MCF 10A (cell line): ENCODE measurements around the gene AK5. TPM values are rescaled to one million over a fixed set of nuclear protein-coding genes. Genes with fewer than 3 reads are reported as not detected.

Experiments used
- BruUV-seq: library from RNA; stranded (reverse); fragments of 400-500 nt; replicated peaks from 2 replicates; lab custom pipeline; 2021; lab: Mats Ljungman, UMichigan
- CTCF ChIA-PET: fragments of 300-600 bp; sonication (Branson Sonifier 250); formaldehyde crosslinking; extraction: SDS; loops from one replicate; lab custom pipeline; 2021; ENCODE audit warnings: antibody characterized with exemption, inconsistent platforms; lab: Yijun Ruan, JAX
- POLR2A ChIA-PET: fragments of 300-600, 350-650 bp; sonication (Branson Sonifier 250); formaldehyde crosslinking; extraction: SDS; loops from one replicate; lab custom pipeline; 2020; ENCODE audit warnings: antibody characterized with exemption, inconsistent platforms; lab: Yijun Ruan, JAX
- DNase-seq: peaks from one replicate; pipeline ENCODE4 v3.0.0-alpha.2; 2018; ENCODE audit not compliant: unreplicated experiment
- H3K27ac Mint-ChIP-seq: one replicate; pipeline ENCODE4 v1.8.0; 2022; ENCODE audit warnings: mild to moderate bottlenecking, low read depth, mixed read lengths; ENCODE audit not compliant: unreplicated experiment
- H3K27me3 Mint-ChIP-seq: one replicate; pipeline ENCODE4 v1.8.0; 2022; ENCODE audit warnings: mixed read lengths; ENCODE audit not compliant: insufficient read depth, unreplicated experiment
- H3K36me3 Mint-ChIP-seq: one replicate; pipeline ENCODE4 v1.8.0; 2022; ENCODE audit warnings: mild to moderate bottlenecking, moderate library complexity, mixed read lengths; ENCODE audit not compliant: insufficient read depth, unreplicated experiment
- H3K4me1 Mint-ChIP-seq: one replicate; pipeline ENCODE4 v1.8.0; 2022; ENCODE audit warnings: mixed read lengths; ENCODE audit not compliant: insufficient read depth, unreplicated experiment
- H3K4me3 Mint-ChIP-seq: one replicate; pipeline ENCODE4 v1.8.0; 2022; ENCODE audit warnings: mild to moderate bottlenecking, moderate library complexity, mixed read lengths; ENCODE audit not compliant: unreplicated experiment
- H3K9me3 Mint-ChIP-seq: one replicate; pipeline ENCODE4 v1.8.0; 2022; ENCODE audit warnings: mixed read lengths; ENCODE audit not compliant: unreplicated experiment
- CTCF ChIP-seq: fragments of 200-600 bp; IDR thresholded peaks from one replicate; pipeline ENCODE4 v1.8.0; 2022; ENCODE audit warnings: antibody characterized with exemption, mild to moderate bottlenecking; ENCODE audit not compliant: unreplicated experiment
- intact Hi-C: fragments of 100-400 bp; cut with micrococcal nuclease; formaldehyde crosslinking; loops from 2 replicates; pipeline ENCODE4 v1.14.1; 2022
- total RNA-seq: library from RNA; stranded (reverse); gene quantifications from 2 replicates; pipeline ENCODE4 v1.2.3, GENCODE V29; 2022

The AK5 gene
- total RNA-seq, 1 experiment from 2014 or later: not detected

- Mint-ChIP-seq H3K9me3 (no peaks in the 10 kb centered on the region), H3K27ac (no peak overlapping the region), H3K4me3 (no peak overlapping the region), H3K4me1 (no peaks in the 10 kb centered on the region), H3K27me3 (no peaks in the 10 kb centered on the region), H3K36me3 (peaks cover 71% of the 10 kb centered on the region)
- DNase-seq: no peak
- no peak for TF ChIP-seq CTCF
- no TSS peak for BruUV-seq
- ChIA-PET CTCF (no interaction called here), POLR2A (no interaction called here)
- intact Hi-C loops: no loop called here
These were observed 301.1 kb downstream of the AK5 start for GRCh38 chr1:77582905-77583304.

- no peak for TF ChIP-seq CTCF
- CTCF ChIA-PET: no interaction called here
These were observed 301.7 kb downstream of the AK5 start for GRCh38 chr1:77583483-77583882.

GRCh38 chr1:77584884-77585283, 303.1 kb downstream of the AK5 start:
- no TSS peak for BruUV-seq
- Mint-ChIP-seq H3K36me3 (peaks cover 62% of the 10 kb centered on the region), H3K4me3 (no peak overlapping the region), H3K9me3 (no peaks in the 10 kb centered on the region), H3K27ac (no peak overlapping the region), H3K4me1 (no peaks in the 10 kb centered on the region), H3K27me3 (no peaks in the 10 kb centered on the region)
- ChIA-PET CTCF (no interaction called here), POLR2A (no interaction called here)
- intact Hi-C loops: no loop called here
- TF ChIP-seq CTCF: no peak
- DNase-seq: no peak

More at GRCh38 chr1:77583483-77583882, 301.7 kb downstream of the AK5 start:
- no peaks in the 10 kb centered on the region for H3K9me3 Mint-ChIP-seq
- BruUV-seq: no TSS peak
- no peaks in the 10 kb centered on the region for H3K27me3 Mint-ChIP-seq
- H3K36me3 Mint-ChIP-seq: peaks cover 70% of the 10 kb centered on the region
- DNase-seq: no peak
- no peak overlapping the region for H3K27ac Mint-ChIP-seq
- no peak overlapping the region for H3K4me3 Mint-ChIP-seq
- POLR2A ChIA-PET: no interaction called here
- H3K4me1 Mint-ChIP-seq: no peaks in the 10 kb centered on the region
- intact Hi-C loops: no loop called here

- no peak for TF ChIP-seq CTCF
- POLR2A ChIA-PET: interaction anchor here (0.7 to 1.0 kb wide), 4 partner anchors 8 to 15 kb away, joined by 3 to 4 read pairs (median 3); no protein-coding TSS in a partner anchor
- peaks cover 53% of the 10 kb centered on the region for H3K36me3 Mint-ChIP-seq
- DNase-seq: no peak
- H3K27me3 Mint-ChIP-seq: no peaks in the 10 kb centered on the region
- H3K9me3 Mint-ChIP-seq: no peaks in the 10 kb centered on the region
- no peak overlapping the region for H3K4me3 Mint-ChIP-seq
- no TSS peak for BruUV-seq
- CTCF ChIA-PET: no interaction called here
- peaks cover 4% of the 10 kb centered on the region for H3K4me1 Mint-ChIP-seq
- intact Hi-C loops: no loop called here
- no peak overlapping the region for H3K27ac Mint-ChIP-seq
These were observed 303.9 kb downstream of the AK5 start for GRCh38 chr1:77585610-77586314.
